Measurements from ENCODE around the gene ZNF41.

- TF ChIP-seq, protein P1, sequence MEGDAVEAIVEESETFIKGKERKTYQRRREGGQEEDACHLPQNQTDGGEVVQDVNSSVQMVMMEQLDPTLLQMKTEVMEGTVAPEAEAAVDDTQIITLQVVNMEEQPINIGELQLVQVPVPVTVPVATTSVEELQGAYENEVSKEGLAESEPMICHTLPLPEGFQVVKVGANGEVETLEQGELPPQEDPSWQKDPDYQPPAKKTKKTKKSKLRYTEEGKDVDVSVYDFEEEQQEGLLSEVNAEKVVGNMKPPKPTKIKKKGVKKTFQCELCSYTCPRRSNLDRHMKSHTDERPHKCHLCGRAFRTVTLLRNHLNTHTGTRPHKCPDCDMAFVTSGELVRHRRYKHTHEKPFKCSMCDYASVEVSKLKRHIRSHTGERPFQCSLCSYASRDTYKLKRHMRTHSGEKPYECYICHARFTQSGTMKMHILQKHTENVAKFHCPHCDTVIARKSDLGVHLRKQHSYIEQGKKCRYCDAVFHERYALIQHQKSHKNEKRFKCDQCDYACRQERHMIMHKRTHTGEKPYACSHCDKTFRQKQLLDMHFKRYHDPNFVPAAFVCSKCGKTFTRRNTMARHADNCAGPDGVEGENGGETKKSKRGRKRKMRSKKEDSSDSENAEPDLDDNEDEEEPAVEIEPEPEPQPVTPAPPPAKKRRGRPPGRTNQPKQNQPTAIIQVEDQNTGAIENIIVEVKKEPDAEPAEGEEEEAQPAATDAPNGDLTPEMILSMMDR (IDR thresholded peaks at IDR 0.05), result no peak
- TF ChIP-seq REST (IDR thresholded peaks at IDR 0.05; ENCODE audit: insufficient read depth in 1 of 2, low read depth in 2 of 2, low read length in 1 of 2) (no peak), POLR2AphosphoS5 (IDR thresholded peaks at IDR 0.05; ENCODE audit: low read depth, low read length) (no peak), SIN3A (IDR thresholded peaks at IDR 0.05; ENCODE audit: borderline replicate concordance, insufficient read depth, low read depth, low read length) (no peak)
Observed at GRCh38 chrX:47447607-47448006, 35.4 kb downstream of the ZNF41 start.
